K562 (cell line): ENCODE data around the gene TMEM266. TPM values are rescaled to one million over a fixed set of nuclear protein-coding genes. Genes with fewer than 3 reads are reported as not detected.

Source experiments
- ATAC-seq: fragments of 200-7000 bp; cut with Tn5 transposase; 3 replicates; pipeline ENCODE4 v1.9.1; 2020; ENCODE audit warnings: moderate library complexity
- BruUV-seq: library from RNA; stranded (reverse); fragments of 400-500 nt; replicated peaks from 2 replicates; lab custom pipeline; 2021; lab: Mats Ljungman, UMichigan
- CTCF ChIA-PET: fragments of 300-600 bp; formaldehyde crosslinking; extraction: SDS; loops from one replicate; lab custom pipeline; 2021; ENCODE audit warnings: low intra/inter-chr PET ratio; lab: Yijun Ruan, JAX
- POLR2A ChIA-PET: fragments of 300-600, 350-650 bp; sonication (Branson Sonifier 250); formaldehyde crosslinking; extraction: SDS; loops from one replicate; lab custom pipeline; 2021; ENCODE audit warnings: antibody characterized with exemption, inconsistent platforms; lab: Yijun Ruan, JAX
- DNase-seq, 4 experiments: peaks; one replicate each; pipeline versions ENCODE4 v3.0.0 to v3.0.0-alpha.2; 2011 to 2018; ENCODE audit warnings: low spot score in 3 of 4, mixed read lengths in 3 of 4; ENCODE audit errors: extremely low read depth in 1 of 4
- FAIRE-seq: peaks from 2 replicates; lab custom pipeline; 2011; peaks lifted over from hg19 to GRCh38; lab: Jason Lieb, UNC
- H2AFZ ChIP-seq: 2 replicates; pipeline ENCODE4 v1.6.0; 2011; ENCODE audit warnings: low read depth, low read length, control low read depth, inconsistent platforms
- H3K27ac ChIP-seq: fragments of 200-600 bp; 3 replicates; pipeline ENCODE4 v1.8.0; 2011; ENCODE audit warnings: low read depth, mild to moderate bottlenecking, control low read depth, inconsistent platforms, low read length, moderate library complexity, mixed read lengths; ENCODE audit errors: extremely low read depth
- H3K27me3 ChIP-seq, 2 experiments: fragments of 300-600 bp in 1 of 2; 2 replicates in 1 of 2; 3 replicates in 1 of 2; pipeline versions ENCODE4 v1.6.0 to v1.8.0; 2011; ENCODE audit warnings: inconsistent platforms in 2 of 2, low read length in 2 of 2, mild to moderate bottlenecking in 1 of 2, mixed read lengths in 1 of 2, moderate library complexity in 1 of 2; ENCODE audit not compliant: control insufficient read depth in 2 of 2, insufficient read depth in 2 of 2
- H3K36me3 ChIP-seq: fragments of 300-600 bp; 3 replicates; pipeline ENCODE4 v1.8.0; 2011; ENCODE audit warnings: mild to moderate bottlenecking, low read length, inconsistent platforms; ENCODE audit not compliant: control insufficient read depth, insufficient read depth
- H3K4me1 ChIP-seq, 2 experiments: fragments of 200-600 bp in 1 of 2; replicated peaks in 1 of 2; 2 replicates in 1 of 2; 3 replicates in 1 of 2; pipeline versions ENCODE4 v1.5.1 to v1.8.0; 2011; ENCODE audit warnings: inconsistent platforms in 2 of 2, low read length in 2 of 2, mild to moderate bottlenecking in 1 of 2, mixed read lengths in 1 of 2, moderate library complexity in 1 of 2; ENCODE audit not compliant: control insufficient read depth in 2 of 2, insufficient read depth in 2 of 2
- H3K4me2 ChIP-seq: 2 replicates; pipeline ENCODE4 v1.6.1; 2011; ENCODE audit warnings: low read length, control low read depth, inconsistent platforms, mixed read lengths; ENCODE audit not compliant: insufficient read depth
- H3K4me3 ChIP-seq: fragments of 200-600 bp; sonication (generic), shearing (Covaris generic); 2 replicates; pipeline ENCODE4 v1.5.1; 2016; ENCODE audit warnings: control low read depth, inconsistent platforms
- H3K79me2 ChIP-seq: fragments of 200-600 bp; 3 replicates; pipeline ENCODE4 v1.8.0; 2011; ENCODE audit warnings: low read length, inconsistent platforms; ENCODE audit not compliant: control insufficient read depth, insufficient read depth
- H3K9ac ChIP-seq, 2 experiments: 2 replicates each; pipeline versions ENCODE4 v1.6.0 to v1.6.1; 2011; ENCODE audit warnings: low read depth in 2 of 2, low read length in 2 of 2, control low read depth in 1 of 2, inconsistent platforms in 1 of 2, mild to moderate bottlenecking in 1 of 2, mixed read lengths in 1 of 2; ENCODE audit not compliant: insufficient read depth in 1 of 2
- H3K9me1 ChIP-seq: one replicate; pipeline ENCODE4 v1.6.0; 2011; ENCODE audit warnings: inconsistent platforms, mild to moderate bottlenecking, low read length, moderate library complexity; ENCODE audit not compliant: control insufficient read depth, insufficient read depth
- H3K9me3 ChIP-seq: replicated peaks from 2 replicates; pipeline ENCODE4 v1.5.1; 2011; ENCODE audit warnings: low read depth, low read length, inconsistent platforms; ENCODE audit not compliant: control insufficient read depth, insufficient read depth
- H4K20me1 ChIP-seq: replicated peaks from 2 replicates; pipeline ENCODE4 v1.6.1; 2011; ENCODE audit warnings: low read length, inconsistent platforms, mixed read lengths; ENCODE audit not compliant: control insufficient read depth, insufficient read depth
- SIX5 ChIP-seq, 2 experiments: IDR thresholded peaks; 2 replicates each; pipeline ENCODE4 v1.6.1; 2011; ENCODE audit warnings: low read length in 2 of 2, borderline replicate concordance in 1 of 2, low read depth in 1 of 2, mild to moderate bottlenecking in 1 of 2, moderate library complexity in 1 of 2; ENCODE audit not compliant: insufficient read depth in 1 of 2
- ZNF592 ChIP-seq: fragments of 450-650 bp; IDR thresholded peaks from 2 replicates; pipeline ENCODE4 v1.6.1; 2017; ENCODE audit warnings: antibody characterized with exemption, mild to moderate bottlenecking
- WGBS: fragments of 100-300 bp; shearing (Covaris generic); methylation state at CpG from one replicate; pipeline ENCODE4 v1.1.6; 2016; ENCODE audit warnings: low coverage, mixed read lengths; ENCODE audit not compliant: insufficient coverage; ENCODE audit errors: missing lambda C conversion rate; 5-methylcytosine and 5-hydroxymethylcytosine counted together
- in situ Hi-C: fragments of 300-500 bp; cut with MboI; formaldehyde crosslinking; loops from 4 replicates; pipeline ENCODE4 v1.15.0; 2018; ENCODE audit warnings: inconsistent platforms, mixed read lengths
- intact Hi-C: fragments of 100-400 bp; cut with micrococcal nuclease; formaldehyde crosslinking; loops from 2 replicates; pipeline ENCODE4 v1.14.2; 2022
- polyA plus RNA-seq, 8 experiments: library from polyadenylated mRNA; depleted of rRNA in 4 of 8; stranded (reverse) in 5 of 8; unstranded in 3 of 8; fragments of >200 nt; fragmentation: Nextera tagmentation in 2 of 8; fragmentation: Illumina TruSeq in 1 of 8; extraction: Ambion mirVana in 2 of 8; extraction: Trizol in 1 of 8; gene quantifications; 2 replicates each; pipeline versions ENCODE4 v1.2.1 to v1.2.3, GENCODE V29; 2011 to 2014; ENCODE audit warnings: inconsistent platforms in 1 of 8, missing spikeins in 1 of 8
- total RNA-seq, 7 experiments: library from RNA; depleted of rRNA in 6 of 7; stranded (reverse); fragments of >200 nt in 6 of 7; fragmentation: Illumina TruSeq in 2 of 7; extraction: Trizol in 2 of 7; gene quantifications; 2 replicates each; pipeline versions ENCODE4 v1.2.1 to v1.2.3, GENCODE V29; 2011 to 2021; ENCODE audit warnings: low replicate concordance in 1 of 7

Gene TMEM266
- total and polyA plus RNA-seq, 9 of the 15 experiments (the other 6 are each of a cell fraction or from before 2014, with no cell fraction given) = not detected

DNA sequence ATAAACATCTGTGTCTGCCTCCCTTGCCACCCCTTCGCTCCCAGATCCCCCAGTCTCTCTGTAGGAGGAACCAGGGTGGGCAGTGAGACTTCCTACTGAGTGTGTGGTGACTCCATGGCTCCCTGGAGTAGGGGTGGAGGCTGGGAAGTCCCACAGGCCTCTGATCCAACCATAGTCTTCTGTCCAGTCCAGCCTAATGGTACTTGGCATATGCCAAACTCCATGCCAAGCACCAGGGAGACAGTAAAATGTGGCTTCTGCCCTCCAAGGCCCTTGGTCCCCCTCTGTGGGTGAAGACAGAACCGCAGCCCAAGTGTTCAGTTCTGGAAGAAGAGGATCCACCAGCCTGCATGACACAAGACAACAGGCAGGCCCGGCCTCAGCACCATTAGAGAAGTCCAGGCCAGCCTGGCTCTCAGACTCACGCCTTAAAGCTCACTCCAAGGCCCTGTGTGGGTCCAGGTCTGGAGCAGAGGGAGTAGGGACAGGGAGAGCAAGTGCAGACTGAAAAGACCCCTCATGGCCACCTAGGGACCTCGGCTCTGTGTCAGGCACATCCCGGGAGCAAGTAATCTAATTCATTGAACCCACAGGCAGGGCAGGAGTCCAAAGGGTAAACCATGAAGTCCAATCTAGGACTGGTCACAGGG, 138.8 kb downstream of the TMEM266 start:
- in situ Hi-C loops = no loop called here
- Histone ChIP-seq H3K9me1 (no peaks in the 10 kb centered on the region), H2AFZ (peak overlapping the region; percentile 15; the same call in 1 of the 2 replicates), H3K79me2 (no peaks in the 10 kb centered on the region), H3K9ac (no peak overlapping the region; a peak in 1 of 4 replicates), H3K9me3 (no peaks in the 10 kb centered on the region), H3K4me1 (peaks cover 15 to 19% of the 10 kb centered on the region in 2 experiments), H3K4me2 (0 out of 2 replicates have a peak overlapping the region, but pooled peaks have one; percentile 41), H3K27me3 (no peaks in the 10 kb centered on the region), H3K36me3 (no peaks in the 10 kb centered on the region), H3K4me3 (no peak overlapping the region), H4K20me1 (peaks cover 7% of the 10 kb centered on the region; the same call in 1 of the 2 replicates), H3K27ac (peak overlapping the region; percentile 32; the same call in 2 of the 3 replicates)
- FAIRE-seq (no peak), DNase-seq (no peak), ATAC-seq (no peak)
- ChIA-PET CTCF (interaction anchor here (0.6 kb wide), 1 partner anchor 137 kb away, joined by 3 read pairs; no protein-coding TSS in a partner anchor), POLR2A (interaction anchor here (0.6 kb wide), 1 partner anchor 393 kb away, joined by 3 read pairs; no protein-coding TSS in a partner anchor)
- 81% methylated on average over 6 of the region's 6 CpGs for WGBS
- TF ChIP-seq SIX5 (IDR thresholded peaks at IDR 0.05; ENCODE audit: borderline replicate concordance in 1 of 2, insufficient read depth in 1 of 2, low read depth in 1 of 2, low read length in 2 of 2) (no peak), ZNF592 (0 out of 2 replicates have a peak, but pooled peaks have one; percentile 37)
- intact Hi-C loops = no loop called here
- BruUV-seq = no TSS peak
